Measurements from ENCODE around the gene IRF2BPL.

DNA sequence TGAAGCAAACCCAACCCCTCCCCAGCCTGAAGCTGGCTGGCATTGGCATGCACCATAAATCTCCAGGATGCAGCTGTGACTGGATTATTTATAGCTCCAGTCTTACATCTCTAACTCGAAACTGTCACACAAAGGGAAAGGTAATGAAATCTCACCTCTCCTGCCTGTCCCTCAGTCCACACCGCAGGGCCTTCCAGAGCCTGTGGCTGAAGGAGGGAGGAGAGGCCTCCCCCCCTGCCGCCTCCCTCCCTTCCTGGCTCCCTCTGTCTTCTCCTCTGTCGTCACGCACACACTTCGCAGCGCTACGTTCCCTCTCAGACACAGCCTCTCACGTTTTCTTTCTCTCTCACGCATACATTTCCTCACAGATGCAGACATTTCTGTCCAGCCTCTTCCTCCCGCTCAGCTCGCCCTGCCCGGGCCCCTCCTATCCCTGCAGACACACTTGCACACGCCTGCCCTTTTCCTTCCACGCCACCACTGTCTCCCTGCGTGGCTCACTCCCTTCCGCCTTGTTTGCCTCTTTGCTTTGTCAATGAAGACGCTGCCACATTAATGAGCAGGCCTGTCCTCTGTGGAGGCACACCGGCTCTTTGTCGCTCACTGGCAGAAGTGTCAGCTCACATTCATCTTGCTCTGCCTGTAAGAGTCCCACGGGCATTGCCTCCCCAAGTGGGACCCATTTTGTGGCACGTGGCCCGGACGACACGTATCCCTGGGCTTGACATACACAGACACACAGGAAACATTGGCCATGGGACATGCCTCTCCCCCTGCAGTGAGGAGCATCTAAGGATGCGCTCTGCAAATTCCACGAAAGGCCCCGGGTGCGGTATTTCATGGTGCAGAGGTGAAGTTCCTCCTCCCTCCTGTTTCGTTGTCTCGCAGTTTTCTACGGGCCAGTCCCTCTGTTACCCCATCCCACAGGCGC lies 27.9 kb downstream of the IRF2BPL start:
- TF ChIP-seq CTCF (IDR thresholded peaks at IDR 0.05; ENCODE audit: insufficient read depth, low read length) (no peak), SPI1 (IDR thresholded peaks at IDR 0.05; ENCODE audit: borderline replicate concordance, low read depth) (no peak), POLR2AphosphoS5 (IDR thresholded peaks at IDR 0.05; ENCODE audit: low read depth) (no peak), GABPA (IDR thresholded peaks at IDR 0.05; ENCODE audit: low read depth) (no peak)

Data from HL-60 (cell line).